DMS53 (cell line): ENCODE measurements around the gene CD74.
A peak's percentile ranks its signal among the peaks of the same experiment; 100 is the strongest.
"Not testable (repeated sequence)": the region's sequence is repeated elsewhere in the genome, so short reads cannot be mapped to it uniquely, and the experiment has no call there.

Source experiments
- DNase-seq: peaks from one replicate; lab custom pipeline; 2025; lab: John Stamatoyannopoulos, UW

Gene CD74

DNA sequence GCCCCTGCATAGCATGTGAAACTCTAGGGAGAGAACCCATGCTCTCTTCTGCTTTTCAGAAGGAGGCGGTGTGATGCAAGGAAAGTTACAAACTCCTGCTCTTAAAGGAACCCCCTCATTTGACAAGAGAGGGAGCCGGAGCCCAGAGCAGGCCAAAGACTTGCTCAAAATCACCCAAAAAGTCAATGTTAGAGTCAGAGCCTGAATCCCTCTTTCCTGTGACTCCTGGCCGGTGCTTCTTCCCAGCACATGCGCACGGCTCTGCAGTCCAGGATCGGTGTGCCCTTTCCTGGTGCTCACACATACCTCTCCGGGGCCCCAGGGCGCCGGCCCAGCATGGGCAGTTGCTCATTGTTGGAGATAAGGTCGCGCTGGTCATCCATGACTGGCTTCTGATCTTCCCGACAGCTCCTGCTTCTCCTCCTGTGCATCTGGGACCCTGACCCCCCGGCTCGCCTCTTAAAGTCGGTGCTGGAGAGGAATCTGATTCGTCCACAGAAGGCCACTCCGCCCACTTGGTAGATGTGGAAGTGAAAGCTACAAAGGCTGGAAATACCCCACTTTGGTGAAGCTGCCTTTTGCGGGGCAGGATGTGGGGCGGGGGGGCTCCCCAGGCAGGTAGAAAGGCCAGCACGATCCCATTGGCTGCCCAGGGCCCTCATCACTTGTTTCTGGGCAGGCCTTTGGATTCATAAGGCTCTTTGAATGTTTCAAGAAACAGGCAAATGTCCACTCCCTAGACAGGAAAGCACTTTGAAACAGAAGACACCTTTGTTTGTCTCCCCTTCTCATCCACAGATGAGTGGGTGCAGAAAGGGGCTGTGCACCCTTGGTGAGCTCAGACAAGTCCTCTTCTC lies at the start of gene CD74:
Gene CD74, minus strand, starts transcription at position 592 of the 857 bp plus-strand sequence. Its CDS starts 161 bp downstream, at position 431.
- peak; percentile 85 for DNase-seq

DNA sequence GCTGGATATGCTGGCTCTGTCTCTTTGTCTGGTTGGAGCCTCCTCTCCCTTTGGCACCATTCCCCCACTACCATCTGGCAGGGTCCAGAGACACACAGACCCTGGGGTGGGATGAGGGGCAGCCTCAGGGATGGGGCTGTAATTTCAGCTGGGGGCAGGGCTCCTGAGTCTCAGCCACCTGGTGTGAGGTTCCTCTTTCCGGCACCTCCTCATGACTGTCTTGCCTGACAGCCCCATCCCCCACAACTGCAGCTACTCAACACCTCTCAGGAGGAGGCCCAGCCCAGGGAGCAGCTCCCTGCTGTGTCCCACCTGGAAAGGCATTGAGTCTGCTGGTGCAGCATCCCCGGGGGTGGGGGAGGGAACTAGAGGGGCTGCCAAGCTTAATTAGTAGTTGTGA lies 48.5 kb upstream of the CD74 start:
- DNase-seq, result peak; percentile 89

GRCh38 chr5:150460781-150461180 lies 48.1 kb upstream of the CD74 start:
- DNase-seq, result peak; percentile 75

DNA sequence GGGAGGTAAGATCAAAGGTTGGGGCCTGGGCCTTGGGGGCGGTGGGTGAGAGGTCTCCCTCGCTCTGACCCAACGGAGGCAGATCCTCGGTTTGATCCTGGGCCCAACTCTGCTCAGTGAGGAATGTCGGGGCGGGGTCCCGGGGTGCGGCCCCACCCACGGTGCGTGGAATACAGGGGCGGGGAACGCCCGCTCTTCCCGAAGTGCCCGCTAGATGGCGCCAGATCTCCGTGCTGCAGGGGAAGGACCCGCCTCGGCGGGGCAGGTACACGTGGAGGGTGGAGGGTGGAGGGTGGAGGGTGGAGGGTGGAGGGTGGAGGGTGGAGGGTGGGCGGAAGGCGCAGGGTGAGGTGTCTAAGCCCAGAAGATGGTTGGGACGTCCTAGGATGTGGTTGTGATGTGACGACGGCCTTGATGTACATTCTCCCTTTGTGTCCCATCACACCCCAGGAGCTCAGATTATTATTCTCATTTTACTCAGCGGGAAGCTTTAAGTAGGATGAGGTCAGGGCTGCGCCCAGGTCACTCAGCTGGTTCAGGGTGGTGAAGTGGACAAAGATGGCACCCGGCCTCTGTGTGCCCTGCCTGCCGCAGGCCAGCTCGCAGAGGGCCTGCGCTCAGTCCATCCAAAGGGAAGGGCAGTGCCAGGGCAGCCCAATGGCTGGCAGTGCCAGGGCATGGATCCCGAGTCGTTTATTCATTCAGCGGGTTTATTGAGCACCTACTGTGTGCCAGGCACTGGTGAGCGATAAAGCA lies 46.3 kb upstream of the CD74 start:
- peak; percentile 90 for DNase-seq

- DNase-seq, result no peak
These were observed 45.0 kb upstream of the CD74 start for GRCh38 chr5:150457562-150458240.

- no peak for DNase-seq
These were observed 44.4 kb upstream of the CD74 start for GRCh38 chr5:150457121-150457520.

- no peak for DNase-seq
These were observed 42.0 kb upstream of the CD74 start for GRCh38 chr5:150454492-150455229.

GRCh38 chr5:150454027-150454426 lies 41.3 kb upstream of the CD74 start:
- DNase-seq, result not testable (repeated sequence)

- DNase-seq, result no peak
These were observed 40.2 kb upstream of the CD74 start for GRCh38 chr5:150452914-150453313.

DNA sequence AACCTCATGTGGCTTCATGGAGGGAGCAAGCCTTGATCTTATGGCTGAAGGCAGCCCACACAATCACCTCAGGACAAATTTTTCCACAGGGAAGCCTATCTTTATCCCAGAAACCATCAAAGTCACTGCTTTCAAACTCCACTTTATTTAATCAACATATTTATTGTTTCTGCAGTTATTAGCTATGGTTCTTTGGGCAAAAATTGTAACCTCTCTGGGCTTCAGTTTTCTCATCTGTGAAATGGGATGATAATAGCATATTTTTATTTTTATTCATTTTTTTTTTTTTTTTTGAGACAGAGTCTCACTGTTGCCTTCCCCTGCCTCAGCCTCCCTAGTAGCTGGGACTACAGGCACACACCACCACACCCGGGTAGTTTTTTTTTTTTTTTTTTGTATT lies 38.9 kb upstream of the CD74 start:
- DNase-seq, result no peak

GRCh38 chr5:150449517-150450339 lies 37.0 kb upstream of the CD74 start, which contains the start of gene RPS14:
TSS of gene RPS14 (minus strand) at chr5:150449739. CDS start at chr5:150447733, 2,006 bp downstream.
- peak; percentile 98 for DNase-seq

GRCh38 chr5:150448952-150449516 lies 36.3 kb upstream of the CD74 start:
- DNase-seq, result peak; percentile 90

DNA sequence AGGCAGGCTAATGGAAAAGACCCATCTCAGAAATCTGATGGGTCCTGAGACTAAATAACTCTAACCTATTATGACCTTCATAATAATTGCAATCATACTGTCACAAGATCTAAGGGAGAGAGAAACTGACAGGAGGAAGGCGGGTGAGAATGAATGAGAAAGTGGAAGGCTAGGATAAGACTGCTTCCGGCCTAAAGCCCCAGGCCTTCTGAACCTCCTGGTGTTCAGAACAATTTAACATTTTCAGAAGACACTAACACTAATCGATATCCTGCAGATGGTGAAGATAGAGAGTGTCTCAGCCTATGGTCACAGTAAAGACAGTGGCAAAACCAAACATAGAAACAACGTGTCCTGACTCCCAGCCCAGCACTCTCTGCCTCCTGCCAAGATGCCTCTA lies 35.6 kb upstream of the CD74 start:
- no peak for DNase-seq

DNA sequence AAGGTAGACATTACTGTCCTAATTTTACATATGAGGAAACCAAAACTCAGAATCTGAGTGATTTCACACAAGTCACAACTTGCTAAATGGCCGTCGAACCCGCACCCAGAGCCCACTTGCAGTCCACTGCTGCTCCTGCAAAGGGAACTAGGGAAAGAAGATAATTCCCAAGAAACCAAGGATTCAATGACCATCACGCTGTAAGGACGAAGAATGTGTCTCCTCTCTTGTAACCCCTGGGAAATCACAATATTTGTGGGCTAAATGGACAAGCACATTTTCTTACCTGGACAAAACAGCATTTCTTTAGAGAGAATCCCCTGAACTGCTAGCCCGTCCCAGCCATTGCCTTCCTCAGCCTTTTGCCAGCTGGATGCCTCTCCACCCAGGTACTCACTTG lies 34.5 kb upstream of the CD74 start:
- no peak for DNase-seq

GRCh38 chr5:150446583-150446982 lies 33.9 kb upstream of the CD74 start:
- DNase-seq, result no peak

- DNase-seq, result no peak
These were observed 33.4 kb upstream of the CD74 start for GRCh38 chr5:150446088-150446487.

GRCh38 chr5:150444770-150445169 lies 32.1 kb upstream of the CD74 start:
- DNase-seq, result no peak

GRCh38 chr5:150443242-150444075 lies 30.7 kb upstream of the CD74 start:
- peak; percentile 48 for DNase-seq

DNA sequence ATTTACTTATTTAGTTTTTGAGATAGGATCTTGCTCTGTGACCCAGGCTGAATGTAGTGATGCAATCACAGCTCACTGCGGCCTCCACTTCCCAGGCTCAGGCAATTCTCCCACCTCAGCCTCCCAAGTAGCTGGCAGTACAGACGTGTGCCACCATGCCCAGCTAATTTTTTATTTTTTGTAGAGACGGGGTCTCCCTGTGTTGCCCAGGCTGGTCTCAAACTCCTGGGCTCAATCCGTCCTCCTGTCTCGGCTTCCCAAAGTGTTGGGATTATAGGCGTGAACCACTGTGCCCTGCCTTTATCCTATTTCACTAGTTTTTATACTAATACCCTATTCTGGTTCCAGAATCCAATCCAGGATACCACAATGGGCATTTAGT lies 30.0 kb upstream of the CD74 start:
- no peak for DNase-seq
